MCF 10A (cell line): ENCODE measurements around the gene FSTL1. TPM values are rescaled to one million over a fixed set of nuclear protein-coding genes. Genes with fewer than 3 reads are reported as not detected.

ENCODE experiments used
- BruUV-seq: library from RNA; stranded (reverse); fragments of 400-500 nt; replicated peaks from 2 replicates; lab custom pipeline; 2021; lab: Mats Ljungman, UMichigan
- CTCF ChIA-PET: fragments of 300-600 bp; sonication (Branson Sonifier 250); formaldehyde crosslinking; extraction: SDS; loops from one replicate; lab custom pipeline; 2021; ENCODE audit warnings: antibody characterized with exemption, inconsistent platforms; lab: Yijun Ruan, JAX
- POLR2A ChIA-PET: fragments of 300-600, 350-650 bp; sonication (Branson Sonifier 250); formaldehyde crosslinking; extraction: SDS; loops from one replicate; lab custom pipeline; 2020; ENCODE audit warnings: antibody characterized with exemption, inconsistent platforms; lab: Yijun Ruan, JAX
- DNase-seq: peaks from one replicate; pipeline ENCODE4 v3.0.0-alpha.2; 2018; ENCODE audit not compliant: unreplicated experiment
- H3K27ac Mint-ChIP-seq: one replicate; pipeline ENCODE4 v1.8.0; 2022; ENCODE audit warnings: mild to moderate bottlenecking, low read depth, mixed read lengths; ENCODE audit not compliant: unreplicated experiment
- H3K27me3 Mint-ChIP-seq: one replicate; pipeline ENCODE4 v1.8.0; 2022; ENCODE audit warnings: mixed read lengths; ENCODE audit not compliant: insufficient read depth, unreplicated experiment
- H3K36me3 Mint-ChIP-seq: one replicate; pipeline ENCODE4 v1.8.0; 2022; ENCODE audit warnings: mild to moderate bottlenecking, moderate library complexity, mixed read lengths; ENCODE audit not compliant: insufficient read depth, unreplicated experiment
- H3K4me1 Mint-ChIP-seq: one replicate; pipeline ENCODE4 v1.8.0; 2022; ENCODE audit warnings: mixed read lengths; ENCODE audit not compliant: insufficient read depth, unreplicated experiment
- H3K4me3 Mint-ChIP-seq: one replicate; pipeline ENCODE4 v1.8.0; 2022; ENCODE audit warnings: mild to moderate bottlenecking, moderate library complexity, mixed read lengths; ENCODE audit not compliant: unreplicated experiment
- H3K9me3 Mint-ChIP-seq: one replicate; pipeline ENCODE4 v1.8.0; 2022; ENCODE audit warnings: mixed read lengths; ENCODE audit not compliant: unreplicated experiment
- intact Hi-C: fragments of 100-400 bp; cut with micrococcal nuclease; formaldehyde crosslinking; loops from 2 replicates; pipeline ENCODE4 v1.14.1; 2022
- total RNA-seq: library from RNA; stranded (reverse); gene quantifications from 2 replicates; pipeline ENCODE4 v1.2.3, GENCODE V29; 2022
- TF ChIP-seq, protein P1 (sequence below): fragments of 200-600 bp; IDR thresholded peaks from one replicate; pipeline ENCODE4 v1.8.0; 2022; ENCODE audit warnings: antibody characterized with exemption, mild to moderate bottlenecking; ENCODE audit not compliant: unreplicated experiment

FSTL1 gene
- total RNA-seq, 1 experiment from 2014 or later = 56.4 TPM

- Mint-ChIP-seq H3K36me3 (peaks cover 4% of the 10 kb centered on the region), H3K9me3 (no peaks in the 10 kb centered on the region), H3K27me3 (no peaks in the 10 kb centered on the region), H3K4me1 (peaks cover 28% of the 10 kb centered on the region), H3K27ac (peak overlapping the region; percentile 91), H3K4me3 (peak overlapping the region; percentile 76)
- no TSS peak for BruUV-seq
- DNase-seq = peak; percentile 97
- POLR2A ChIA-PET = interaction anchor here (0.6 to 4.1 kb wide), 19 partner anchors 30 to 740 kb away, joined by 3 to 76 read pairs (median 4); partner anchors contain the start of genes COX17, GSK3B, LRRC58 and NDUFB4
- CTCF ChIA-PET = interaction anchor here (0.6 to 10.8 kb wide), 97 partner anchors 10 to 1068 kb away, joined by 3 to 429 read pairs (median 5); partner anchors contain the start of genes FSTL1, LRRC58 and NDUFB4
- intact Hi-C loops = loop anchor here (1.0 kb wide), 2 partner anchors 68 to 173 kb away; partner anchors contain the start of gene LRRC58
- TF ChIP-seq, protein P1, sequence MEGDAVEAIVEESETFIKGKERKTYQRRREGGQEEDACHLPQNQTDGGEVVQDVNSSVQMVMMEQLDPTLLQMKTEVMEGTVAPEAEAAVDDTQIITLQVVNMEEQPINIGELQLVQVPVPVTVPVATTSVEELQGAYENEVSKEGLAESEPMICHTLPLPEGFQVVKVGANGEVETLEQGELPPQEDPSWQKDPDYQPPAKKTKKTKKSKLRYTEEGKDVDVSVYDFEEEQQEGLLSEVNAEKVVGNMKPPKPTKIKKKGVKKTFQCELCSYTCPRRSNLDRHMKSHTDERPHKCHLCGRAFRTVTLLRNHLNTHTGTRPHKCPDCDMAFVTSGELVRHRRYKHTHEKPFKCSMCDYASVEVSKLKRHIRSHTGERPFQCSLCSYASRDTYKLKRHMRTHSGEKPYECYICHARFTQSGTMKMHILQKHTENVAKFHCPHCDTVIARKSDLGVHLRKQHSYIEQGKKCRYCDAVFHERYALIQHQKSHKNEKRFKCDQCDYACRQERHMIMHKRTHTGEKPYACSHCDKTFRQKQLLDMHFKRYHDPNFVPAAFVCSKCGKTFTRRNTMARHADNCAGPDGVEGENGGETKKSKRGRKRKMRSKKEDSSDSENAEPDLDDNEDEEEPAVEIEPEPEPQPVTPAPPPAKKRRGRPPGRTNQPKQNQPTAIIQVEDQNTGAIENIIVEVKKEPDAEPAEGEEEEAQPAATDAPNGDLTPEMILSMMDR = peak; percentile 89
Observed at GRCh38 chr3:120417272-120417911, 33.4 kb downstream of the FSTL1 start.

GRCh38 chr3:120416868-120417267 lies 33.9 kb downstream of the FSTL1 start:
- DNase-seq = no peak
- POLR2A ChIA-PET = interaction anchor here (0.7 to 4.1 kb wide), 15 partner anchors 31 to 323 kb away, joined by 3 to 76 read pairs (median 5); partner anchors contain the start of genes GSK3B, LRRC58 and NDUFB4
- Mint-ChIP-seq H3K27me3 (no peaks in the 10 kb centered on the region), H3K36me3 (peaks cover 4% of the 10 kb centered on the region), H3K4me1 (peaks cover 28% of the 10 kb centered on the region), H3K27ac (peak overlapping the region; percentile 91), H3K4me3 (peak overlapping the region; percentile 76), H3K9me3 (no peaks in the 10 kb centered on the region)
- TF ChIP-seq, protein P1 = no peak
- CTCF ChIA-PET = interaction anchor here (0.6 to 10.8 kb wide), 82 partner anchors 9 to 741 kb away, joined by 3 to 429 read pairs (median 5); partner anchors contain the start of genes FSTL1, LRRC58 and NDUFB4
- intact Hi-C loops = loop anchor here (1.0 kb wide), 2 partner anchors 68 to 173 kb away; partner anchors contain the start of gene LRRC58
- no TSS peak for BruUV-seq

DNA sequence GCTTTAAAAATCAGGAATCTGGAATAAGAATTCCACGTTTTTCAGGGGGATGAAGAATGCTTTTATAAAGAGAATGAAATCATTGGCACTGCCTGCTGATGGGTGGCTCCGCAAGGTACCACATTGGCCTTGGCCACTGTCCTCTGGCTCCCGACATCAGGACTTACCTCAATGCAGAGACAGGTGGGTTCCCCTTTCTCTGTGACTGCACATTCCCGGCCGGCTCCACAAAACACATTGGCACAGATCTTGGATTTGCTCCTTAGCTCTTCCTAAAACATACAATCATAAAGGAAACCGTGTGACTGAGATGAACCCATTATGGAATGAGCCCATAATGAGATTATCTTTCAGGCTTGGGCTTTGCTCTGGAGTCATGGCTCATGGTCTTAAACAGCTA lies 35.0 kb downstream of the FSTL1 start:
- H3K27ac Mint-ChIP-seq = no peak overlapping the region
- DNase-seq = no peak
- H3K27me3 Mint-ChIP-seq = no peaks in the 10 kb centered on the region
- no TSS peak for BruUV-seq
- ChIA-PET CTCF (interaction anchor here (0.6 to 10.8 kb wide), 27 partner anchors 8 to 740 kb away, joined by 3 to 429 read pairs (median 5); partner anchors contain the start of gene LRRC58), POLR2A (interaction anchor here (0.7 to 4.1 kb wide), 2 partner anchors 66 to 71 kb away, joined by 3 to 76 read pairs; partner anchors contain the start of gene LRRC58)
- intact Hi-C loops = no loop called here
- no peak overlapping the region for H3K4me3 Mint-ChIP-seq
- TF ChIP-seq, protein P1 = no peak
- H3K9me3 Mint-ChIP-seq = no peaks in the 10 kb centered on the region
- H3K36me3 Mint-ChIP-seq = peaks cover 4% of the 10 kb centered on the region
- H3K4me1 Mint-ChIP-seq = peaks cover 28% of the 10 kb centered on the region

GRCh38 chr3:120410541-120410940 lies 40.3 kb downstream of the FSTL1 start:
- peaks cover 9% of the 10 kb centered on the region for H3K36me3 Mint-ChIP-seq
- no peaks in the 10 kb centered on the region for H3K9me3 Mint-ChIP-seq
- H3K27ac Mint-ChIP-seq = no peak overlapping the region
- no peak overlapping the region for H3K4me3 Mint-ChIP-seq
- DNase-seq = no peak
- intact Hi-C loops = no loop called here
- H3K4me1 Mint-ChIP-seq = no peaks in the 10 kb centered on the region
- CTCF ChIA-PET = interaction anchor here (0.6 to 5.8 kb wide), 7 partner anchors 7 to 384 kb away, joined by 3 to 43 read pairs (median 4); no protein-coding TSS in a partner anchor
- POLR2A ChIA-PET = no interaction called here
- BruUV-seq = no TSS peak
- TF ChIP-seq, protein P1 = no peak
- no peaks in the 10 kb centered on the region for H3K27me3 Mint-ChIP-seq
